K562 (cell line): ENCODE results near the gene MAN1A1.

Experiments used
- FOXK1 ChIP-seq: sonication (generic); formaldehyde crosslinking; IDR thresholded peaks from 2 replicates; pipeline ENCODE4 v1.8.0; 2022; ENCODE audit warnings: missing genetic modification reagents, mild to moderate bottlenecking, borderline replicate concordance
- HNRNPH1 ChIP-seq: fragments of 200-400 bp; formaldehyde crosslinking; optimal IDR thresholded peaks from 2 replicates; pipeline ENCODE3; 2017; ENCODE audit warnings: low read depth, mild to moderate bottlenecking, low read length, moderate library complexity
- HNRNPUL1 ChIP-seq: fragments of 200-400 bp; formaldehyde crosslinking; IDR thresholded peaks from 2 replicates; pipeline ENCODE4 v1.6.1; 2017; ENCODE audit warnings: low read length
- SNRNP70 ChIP-seq: fragments of 200-400 bp; formaldehyde crosslinking; optimal IDR thresholded peaks from 2 replicates; pipeline ENCODE3; 2017; ENCODE audit warnings: low read depth, low read length
- ZNF224 ChIP-seq: sonication (generic); formaldehyde crosslinking; IDR thresholded peaks from 2 replicates; pipeline ENCODE4 v1.8.0; 2022; ENCODE audit warnings: mild to moderate bottlenecking, missing genetic modification reagents

DNA sequence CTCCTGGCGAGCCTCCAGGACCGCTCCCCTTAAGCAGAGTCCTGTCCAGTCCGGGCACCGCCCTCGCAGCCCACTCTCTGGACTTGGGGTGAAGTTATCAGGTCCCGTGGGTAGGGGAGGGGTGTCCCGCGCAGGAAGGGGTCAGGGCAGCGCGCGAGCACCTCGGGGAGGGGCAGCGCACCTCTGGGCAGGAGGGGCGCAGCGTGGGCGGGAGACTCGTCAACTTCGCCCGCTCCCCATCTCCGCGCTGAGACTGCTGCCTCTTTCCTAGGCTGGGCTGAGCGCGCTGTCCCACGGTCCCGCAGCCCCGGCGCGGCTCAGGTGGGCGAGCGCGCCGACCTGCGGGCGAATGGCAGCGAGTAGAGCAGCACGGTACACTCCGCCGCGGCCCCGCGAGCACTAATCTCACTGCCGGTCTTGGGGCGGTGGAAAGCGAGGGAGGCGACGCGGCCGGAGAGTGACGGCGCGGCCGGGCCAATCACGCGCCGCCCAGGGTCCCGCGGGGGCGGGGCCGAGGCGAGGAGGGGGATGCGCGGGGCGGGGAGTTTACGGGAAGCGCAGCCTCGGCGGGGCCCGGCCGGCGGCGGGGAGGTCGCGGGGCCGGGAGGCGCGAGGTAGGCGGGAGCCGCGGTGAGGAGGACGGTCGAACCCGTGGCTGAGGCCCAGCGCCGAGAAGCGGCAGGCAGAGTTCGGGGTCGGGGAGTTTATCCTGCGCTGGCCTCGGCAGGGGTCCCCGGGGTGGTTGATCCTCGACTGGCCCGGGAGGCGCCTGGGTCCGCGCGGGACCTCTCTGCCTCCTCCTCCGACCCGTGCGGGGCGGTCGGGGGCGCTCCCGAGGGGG is at the start of gene MAN1A1:
- TF ChIP-seq FOXK1 (CRISPR knock-in tag): no peak
- TF ChIP-seq HNRNPH1: no peak
- TF ChIP-seq SNRNP70: no peak
- TF ChIP-seq HNRNPUL1: no peak
- no peak for TF ChIP-seq ZNF224 (CRISPR knock-in tag)
